UCSD-AML1 (cell line): Measurements from ENCODE around the gene CACHD1.

ENCODE experiments used
- DNase-seq: peaks from one replicate; lab custom pipeline; 2025; ENCODE audit not compliant: unreplicated experiment; lab: John Stamatoyannopoulos, UW

CACHD1 gene

GRCh38 chr1:64519901-64520300 is 50.0 kb downstream of the CACHD1 start:
- no peak for DNase-seq

- no peak for DNase-seq
These were observed 52.8 kb downstream of the CACHD1 start for GRCh38 chr1:64522740-64523139.

GRCh38 chr1:64523413-64524337 is 53.7 kb downstream of the CACHD1 start:
- no peak for DNase-seq

GRCh38 chr1:64524614-64525013 is 54.7 kb downstream of the CACHD1 start:
- no peak for DNase-seq

GRCh38 chr1:64525116-64525686 is 55.3 kb downstream of the CACHD1 start:
- DNase-seq = no peak

GRCh38 chr1:64526312-64526711 is 56.4 kb downstream of the CACHD1 start:
- DNase-seq = no peak

GRCh38 chr1:64527165-64527564 is 57.2 kb downstream of the CACHD1 start:
- DNase-seq = no peak

GRCh38 chr1:64527786-64528185 is 57.9 kb downstream of the CACHD1 start:
- DNase-seq = no peak

GRCh38 chr1:64530969-64531692 is 61.2 kb downstream of the CACHD1 start:
- no peak for DNase-seq

GRCh38 chr1:64532646-64533045 is 62.7 kb downstream of the CACHD1 start:
- no peak for DNase-seq

GRCh38 chr1:64535938-64536835 is 66.3 kb downstream of the CACHD1 start:
- DNase-seq = no peak

- DNase-seq = no peak
These were observed 67.0 kb downstream of the CACHD1 start for GRCh38 chr1:64536836-64537490.

GRCh38 chr1:64537942-64538341 is 68.0 kb downstream of the CACHD1 start:
- DNase-seq = no peak

- no peak for DNase-seq
These were observed 68.5 kb downstream of the CACHD1 start for GRCh38 chr1:64538389-64538788.

- no peak for DNase-seq
These were observed 69.4 kb downstream of the CACHD1 start for GRCh38 chr1:64539289-64539688.

- DNase-seq = no peak
These were observed 69.9 kb downstream of the CACHD1 start for GRCh38 chr1:64539781-64540218.

- no peak for DNase-seq
These were observed 70.4 kb downstream of the CACHD1 start for GRCh38 chr1:64540265-64540791.

- DNase-seq = no peak
These were observed 72.2 kb downstream of the CACHD1 start for GRCh38 chr1:64542118-64542517.

- DNase-seq = no peak
These were observed 73.9 kb downstream of the CACHD1 start for GRCh38 chr1:64543831-64544230.
